Measurements from ENCODE around the gene RCN1.

RCN1 gene

GRCh38 chr11:32152821-32153220 is 61.9 kb downstream of the RCN1 start:
- CTCF ChIA-PET: interaction anchor here (0.6 to 5.6 kb wide), 6 partner anchors 23 to 912 kb away, joined by 3 to 48 read pairs (median 3); no protein-coding TSS in a partner anchor
- POLR2A ChIA-PET: no interaction called here

DNA sequence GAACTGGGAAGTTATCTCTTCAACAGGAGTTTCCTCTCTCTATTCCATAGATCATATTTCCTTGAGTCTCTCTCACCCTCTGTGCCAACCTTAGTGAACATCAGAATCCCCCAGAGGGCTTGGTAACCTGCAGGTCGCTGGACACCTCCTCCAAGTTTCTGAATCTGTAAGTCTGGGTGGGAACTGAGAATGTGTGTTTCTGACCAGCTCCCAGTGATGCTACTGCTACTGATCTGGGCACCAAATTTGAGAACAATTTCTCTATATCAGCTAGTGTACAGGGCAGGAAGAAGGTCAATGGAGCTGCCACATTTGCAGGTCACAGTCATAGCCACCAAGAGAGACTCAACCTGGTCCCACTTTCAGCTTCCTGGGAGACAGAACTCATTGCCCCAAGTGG is 62.9 kb downstream of the RCN1 start:
- Histone ChIP-seq H3K27ac (ENCODE audit: extremely low read depth, low read depth, low read length) (no peak overlapping the region), H3K36me3 (ENCODE audit: control insufficient read depth in 2 of 2, insufficient read depth in 1 of 2, low read length in 2 of 2) (no peaks in the 10 kb centered on the region), H3K4me1 (ENCODE audit: control insufficient read depth, insufficient read depth, low read length) (peaks cover 2% of the 10 kb centered on the region), H3K4me3 (ENCODE audit: low read depth, low read length) (no peak overlapping the region), H3K9me3 (ENCODE audit: control insufficient read depth, insufficient read depth, low read depth, low read length) (no peaks in the 10 kb centered on the region)
- ChIA-PET POLR2A (interaction anchor here (0.9 kb wide), 1 partner anchor 63 kb away, joined by 4 read pairs; the partner anchor contains the start of gene RCN1), CTCF (interaction anchor here (0.6 to 5.6 kb wide), 10 partner anchors 9 to 758 kb away, joined by 3 to 48 read pairs (median 3); no protein-coding TSS in a partner anchor)
- TF ChIP-seq ZNF266 (tag by site-specific recombination; IDR thresholded peaks at IDR 0.05; ENCODE audit: low read depth): no peak
- no peak for TF ChIP-seq ZNF394 (tag by site-specific recombination; IDR thresholded peaks at IDR 0.05; ENCODE audit: borderline replicate concordance)
- no peak for TF ChIP-seq ZNF530 (tag by site-specific recombination; IDR thresholded peaks at IDR 0.05; ENCODE audit: low read depth)
- TF ChIP-seq ZNF785 (tag by site-specific recombination; IDR thresholded peaks at IDR 0.05): no peak
- no peak for TF ChIP-seq SCRT2 (tag by site-specific recombination; IDR thresholded peaks at IDR 0.05)
- no peak for TF ChIP-seq ZNF280D (tag by site-specific recombination; IDR thresholded peaks at IDR 0.05)
- TF ChIP-seq ZNF184 (tag by site-specific recombination; IDR thresholded peaks at IDR 0.05): no peak
- no peak for TF ChIP-seq ZNF423 (tag by site-specific recombination; IDR thresholded peaks at IDR 0.05)
- TF ChIP-seq ZNF174 (tag by site-specific recombination; IDR thresholded peaks at IDR 0.05): no peak
- TF ChIP-seq ZNF391 (tag by site-specific recombination; IDR thresholded peaks at IDR 0.05; ENCODE audit: borderline replicate concordance, low read depth): no peak
- TF ChIP-seq ZSCAN5A (tag by site-specific recombination; IDR thresholded peaks at IDR 0.05): no peak

More at GRCh38 chr11:32152821-32153220, 61.9 kb downstream of the RCN1 start:
- Histone ChIP-seq H3K4me3 (ENCODE audit: low read depth, low read length) (no peak overlapping the region), H3K36me3 (ENCODE audit: control insufficient read depth in 2 of 2, insufficient read depth in 1 of 2, low read length in 2 of 2) (no peaks in the 10 kb centered on the region), H3K9me3 (ENCODE audit: control insufficient read depth, insufficient read depth, low read depth, low read length) (no peaks in the 10 kb centered on the region), H3K27ac (ENCODE audit: extremely low read depth, low read depth, low read length) (no peak overlapping the region), H3K4me1 (ENCODE audit: control insufficient read depth, insufficient read depth, low read length) (peaks cover 2% of the 10 kb centered on the region)
- TF ChIP-seq BCL11A (tag by site-specific recombination; IDR thresholded peaks at IDR 0.05; ENCODE audit: low read depth) (no peak), ZNF140 (tag by site-specific recombination; IDR thresholded peaks at IDR 0.05) (no peak), ZNF530 (tag by site-specific recombination; IDR thresholded peaks at IDR 0.05; ENCODE audit: low read depth) (no peak), HIC1 (tag by site-specific recombination; IDR thresholded peaks at IDR 0.05) (no peak), YY2 (tag by site-specific recombination; IDR thresholded peaks at IDR 0.05) (no peak), KLF1 (tag by site-specific recombination; IDR thresholded peaks at IDR 0.05) (no peak), ZNF223 (tag by site-specific recombination; IDR thresholded peaks at IDR 0.05) (no peak), ZNF701 (tag by site-specific recombination; IDR thresholded peaks at IDR 0.05) (no peak), ZNF610 (tag by site-specific recombination; IDR thresholded peaks at IDR 0.05; ENCODE audit: borderline replicate concordance) (no peak)
